ENCODE results near the gene TUBA1C. TPM values are rescaled to one million over a fixed set of nuclear protein-coding genes. Genes with fewer than 3 reads are reported as not detected.
"Not testable (repeated sequence)": the region's sequence is repeated elsewhere in the genome, so short reads cannot be mapped to it uniquely, and the experiment has no call there.

TUBA1C gene
- total RNA-seq, 2 donors from 2014 or later = 124 to 151 TPM

- no peak overlapping the region for H3K27ac Mint-ChIP-seq
- H3K9me3 Mint-ChIP-seq = no peaks in the 10 kb centered on the region
- peaks cover 5 to 7% of the 10 kb centered on the region in 2 donors for H3K36me3 Mint-ChIP-seq (ENCODE audit: insufficient read depth in 2 of 2)
- ATAC-seq (replicated peaks in 1 of 2) (no peak), DNase-seq (no peak)
- H3K27me3 Mint-ChIP-seq (ENCODE audit: low read depth) = no peaks in the 10 kb centered on the region
- H3K4me3 Mint-ChIP-seq = no peak overlapping the region
- peaks cover 22% of the 10 kb centered on the region for H3K4me1 Mint-ChIP-seq (ENCODE audit: low read depth)
Observed at GRCh38 chr12:49260571-49261363, 4.1 kb upstream of the TUBA1C start.

- Mint-ChIP-seq H3K27ac (no peak overlapping the region), H3K27me3 (ENCODE audit: low read depth) (no peaks in the 10 kb centered on the region), H3K9me3 (no peaks in the 10 kb centered on the region), H3K36me3 (ENCODE audit: insufficient read depth in 2 of 2) (peaks cover 5 to 7% of the 10 kb centered on the region in 2 donors), H3K4me1 (ENCODE audit: low read depth) (peaks cover 31% of the 10 kb centered on the region), H3K4me3 (no peak overlapping the region)
- no peak for DNase-seq
- ATAC-seq (replicated peaks in 1 of 2) = no peak
Observed at GRCh38 chr12:49261721-49262120, 3.2 kb upstream of the TUBA1C start.

DNA sequence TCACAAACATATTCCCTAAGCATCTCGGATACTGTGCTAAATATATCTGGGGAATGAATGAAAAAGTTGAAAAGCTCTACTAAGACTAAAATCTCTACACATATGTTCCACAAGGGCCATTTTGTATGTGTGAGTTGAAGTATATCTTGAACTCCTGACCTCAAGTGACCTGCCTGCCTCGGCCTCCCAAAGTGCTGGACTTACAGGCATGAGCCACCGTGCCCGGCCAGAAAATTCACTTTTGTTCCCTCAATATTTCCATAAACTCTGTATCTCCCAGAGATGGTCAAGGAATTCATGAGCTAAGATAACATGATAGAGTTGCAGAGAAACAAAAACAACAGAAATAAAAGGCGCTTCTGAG, 1.5 kb upstream of the TUBA1C start:
- ATAC-seq (replicated peaks in 1 of 2) = no peak
- H3K27me3 Mint-ChIP-seq (ENCODE audit: low read depth) = no peaks in the 10 kb centered on the region

GRCh38 chr12:49264466-49264872, 413 bp upstream of the TUBA1C start:
- Mint-ChIP-seq H3K4me3 (peak overlapping the region; percentile 98 to 100), H3K27me3 (ENCODE audit: low read depth) (no peaks in the 10 kb centered on the region), H3K27ac (peak overlapping the region; percentile 24), H3K36me3 (ENCODE audit: insufficient read depth in 2 of 2) (peaks cover 8 to 12% of the 10 kb centered on the region in 2 donors), H3K9me3 (no peaks in the 10 kb centered on the region), H3K4me1 (ENCODE audit: low read depth) (peaks cover 58% of the 10 kb centered on the region)
- ATAC-seq (replicated peaks in 1 of 2) = peak; percentile 50 to 52
- peak; percentile 64 to 67 for DNase-seq

More for the DNA sequence above, 1.5 kb upstream of the TUBA1C start:
- Mint-ChIP-seq H3K9me3 (no peaks in the 10 kb centered on the region), H3K27ac (peak overlapping the region; percentile 98), H3K4me3 (peak overlapping the region; percentile 98 to 100), H3K36me3 (ENCODE audit: insufficient read depth in 2 of 2) (peaks cover 5 to 7% of the 10 kb centered on the region in 2 donors), H3K4me1 (ENCODE audit: low read depth) (peaks cover 47% of the 10 kb centered on the region)
- DNase-seq = no peak

- ATAC-seq (replicated peaks in 1 of 2); H3K9me3 Mint-ChIP-seq; H3K27me3 Mint-ChIP-seq (ENCODE audit: low read depth); DNase-seq: not testable (repeated sequence)
- peaks cover 42% of the 10 kb centered on the region for H3K4me1 Mint-ChIP-seq (ENCODE audit: low read depth)
- H3K36me3 Mint-ChIP-seq (ENCODE audit: insufficient read depth in 2 of 2) = peaks cover 11 to 24% of the 10 kb centered on the region in 2 donors
- peak overlapping the region; percentile 6 to 84 for H3K4me3 Mint-ChIP-seq
- peak overlapping the region; percentile 92 for H3K27ac Mint-ChIP-seq
Observed at GRCh38 chr12:49269191-49269590, 4.3 kb downstream of the TUBA1C start.

DNA sequence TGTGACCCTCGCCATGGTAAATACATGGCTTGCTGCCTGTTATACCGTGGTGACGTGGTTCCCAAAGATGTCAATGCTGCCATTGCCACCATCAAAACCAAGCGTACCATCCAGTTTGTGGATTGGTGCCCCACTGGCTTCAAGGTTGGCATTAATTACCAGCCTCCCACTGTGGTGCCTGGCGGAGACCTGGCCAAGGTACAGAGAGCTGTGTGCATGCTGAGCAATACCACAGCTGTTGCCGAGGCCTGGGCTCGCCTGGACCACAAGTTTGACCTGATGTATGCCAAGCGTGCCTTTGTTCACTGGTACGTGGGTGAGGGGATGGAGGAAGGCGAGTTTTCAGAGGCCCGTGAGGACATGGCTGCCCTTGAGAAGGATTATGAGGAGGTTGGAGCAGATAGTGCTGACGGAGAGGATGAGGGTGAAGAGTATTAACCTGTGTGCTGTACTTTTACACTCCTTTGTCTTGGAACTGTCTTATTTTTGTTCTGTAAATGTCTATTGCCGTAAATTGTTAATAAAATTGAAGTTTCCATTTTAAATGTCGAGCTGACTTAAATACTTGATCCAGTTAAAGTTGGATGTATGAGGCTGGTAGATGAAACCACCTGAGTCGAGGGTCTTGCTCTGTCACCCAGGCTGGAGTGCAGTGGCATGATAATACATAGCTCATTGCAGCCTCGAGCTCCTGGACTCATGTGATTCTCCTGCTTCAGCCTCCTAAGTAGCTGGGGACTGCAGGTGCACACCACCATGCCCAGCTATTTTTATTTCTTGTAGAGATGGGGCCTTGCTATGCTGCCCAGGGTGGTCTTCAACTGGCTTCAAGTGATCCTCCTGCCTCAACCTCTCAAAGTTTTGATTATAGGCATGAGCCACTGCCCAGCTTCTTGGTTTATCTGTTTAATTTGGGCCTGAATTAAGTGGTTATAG, 8.2 kb downstream of the TUBA1C start:
- H3K9me3 Mint-ChIP-seq = no peaks in the 10 kb centered on the region
- no peak overlapping the region for H3K4me3 Mint-ChIP-seq
- H3K27me3 Mint-ChIP-seq (ENCODE audit: low read depth) = no peaks in the 10 kb centered on the region
- no peak overlapping the region for H3K27ac Mint-ChIP-seq
- peaks cover 8 to 21% of the 10 kb centered on the region in 2 donors for H3K36me3 Mint-ChIP-seq (ENCODE audit: insufficient read depth in 2 of 2)
- DNase-seq = no peak
- no peak for ATAC-seq (replicated peaks in 1 of 2)
- peaks cover 14% of the 10 kb centered on the region for H3K4me1 Mint-ChIP-seq (ENCODE audit: low read depth)

DNA sequence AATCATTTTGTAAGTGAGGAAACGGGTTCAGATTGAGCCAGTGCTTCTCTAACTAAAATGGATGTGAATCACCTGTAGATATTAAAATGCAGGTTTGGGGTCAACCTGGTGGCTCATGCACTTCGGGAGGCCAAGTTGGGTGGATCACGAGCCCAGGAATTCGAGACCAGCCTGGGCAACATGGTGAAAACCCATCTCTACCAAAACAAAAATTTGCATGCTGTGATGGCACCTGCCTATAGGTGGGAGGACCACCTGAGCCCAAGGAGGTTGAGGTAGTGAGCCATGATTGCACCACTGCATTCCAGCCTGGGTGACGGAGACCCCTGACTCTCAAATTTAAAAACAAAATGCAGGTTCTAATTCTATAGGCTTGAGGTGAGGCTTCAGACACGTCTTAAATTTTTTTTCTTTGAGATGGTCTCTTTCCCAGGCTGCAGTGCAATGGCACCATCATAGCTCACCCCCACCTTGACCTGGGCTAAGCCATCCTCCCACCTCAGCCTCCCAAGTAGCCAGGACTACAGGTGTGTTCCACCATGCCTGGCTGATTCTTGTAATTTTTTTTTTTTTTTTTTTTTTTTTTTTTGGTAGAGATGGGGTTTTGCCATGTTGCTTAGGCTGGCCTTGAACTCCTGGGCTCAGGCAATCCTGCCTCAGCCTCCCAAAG, 9.0 kb downstream of the TUBA1C start:
- Mint-ChIP-seq H3K9me3 (no peaks in the 10 kb centered on the region), H3K27me3 (ENCODE audit: low read depth) (no peaks in the 10 kb centered on the region), H3K4me3 (no peak overlapping the region), H3K36me3 (ENCODE audit: insufficient read depth in 2 of 2) (peaks cover 8 to 18% of the 10 kb centered on the region in 2 donors), H3K4me1 (ENCODE audit: low read depth) (peaks cover 6% of the 10 kb centered on the region), H3K27ac (no peak overlapping the region)
- ATAC-seq (replicated peaks in 1 of 2) (no peak), DNase-seq (no peak)

DNA sequence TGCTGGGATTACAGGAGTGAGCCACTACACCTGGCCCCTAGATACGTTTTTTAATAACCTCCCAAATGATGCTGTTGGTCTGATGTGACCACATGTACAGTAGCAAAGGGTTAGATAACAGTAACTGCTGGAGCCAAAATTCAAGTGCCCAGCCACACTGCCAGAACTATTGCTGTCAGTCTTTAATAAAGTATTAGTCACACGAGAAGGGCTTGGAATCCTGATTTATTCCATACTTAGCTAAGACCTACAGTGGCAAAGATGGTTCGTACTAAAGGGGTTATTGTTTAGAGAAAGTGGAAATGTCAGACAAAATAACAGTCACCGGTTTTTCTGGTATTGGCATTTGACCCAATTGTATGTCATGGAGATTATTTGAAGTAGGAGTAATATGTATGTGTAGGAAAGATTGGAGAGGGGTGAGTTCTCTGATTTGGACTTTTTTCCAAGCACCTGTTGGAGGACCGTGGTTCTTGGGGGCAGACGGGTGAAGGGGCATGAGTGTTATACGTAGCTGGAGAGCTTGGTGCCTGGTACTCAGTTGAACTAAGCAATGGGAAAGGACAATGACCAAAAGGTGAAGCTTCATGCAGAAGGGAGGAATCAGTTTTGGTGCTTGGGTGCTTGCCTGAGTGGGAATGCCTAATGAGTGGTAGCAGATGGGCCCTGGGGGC, 9.7 kb downstream of the TUBA1C start:
- DNase-seq (no peak), ATAC-seq (replicated peaks in 1 of 2) (no peak)
- Mint-ChIP-seq H3K4me3 (no peak overlapping the region), H3K9me3 (no peaks in the 10 kb centered on the region), H3K36me3 (ENCODE audit: insufficient read depth in 2 of 2) (peaks cover 5 to 16% of the 10 kb centered on the region in 2 donors), H3K4me1 (ENCODE audit: low read depth) (no peaks in the 10 kb centered on the region), H3K27me3 (ENCODE audit: low read depth) (no peaks in the 10 kb centered on the region), H3K27ac (no peak overlapping the region)

DNA sequence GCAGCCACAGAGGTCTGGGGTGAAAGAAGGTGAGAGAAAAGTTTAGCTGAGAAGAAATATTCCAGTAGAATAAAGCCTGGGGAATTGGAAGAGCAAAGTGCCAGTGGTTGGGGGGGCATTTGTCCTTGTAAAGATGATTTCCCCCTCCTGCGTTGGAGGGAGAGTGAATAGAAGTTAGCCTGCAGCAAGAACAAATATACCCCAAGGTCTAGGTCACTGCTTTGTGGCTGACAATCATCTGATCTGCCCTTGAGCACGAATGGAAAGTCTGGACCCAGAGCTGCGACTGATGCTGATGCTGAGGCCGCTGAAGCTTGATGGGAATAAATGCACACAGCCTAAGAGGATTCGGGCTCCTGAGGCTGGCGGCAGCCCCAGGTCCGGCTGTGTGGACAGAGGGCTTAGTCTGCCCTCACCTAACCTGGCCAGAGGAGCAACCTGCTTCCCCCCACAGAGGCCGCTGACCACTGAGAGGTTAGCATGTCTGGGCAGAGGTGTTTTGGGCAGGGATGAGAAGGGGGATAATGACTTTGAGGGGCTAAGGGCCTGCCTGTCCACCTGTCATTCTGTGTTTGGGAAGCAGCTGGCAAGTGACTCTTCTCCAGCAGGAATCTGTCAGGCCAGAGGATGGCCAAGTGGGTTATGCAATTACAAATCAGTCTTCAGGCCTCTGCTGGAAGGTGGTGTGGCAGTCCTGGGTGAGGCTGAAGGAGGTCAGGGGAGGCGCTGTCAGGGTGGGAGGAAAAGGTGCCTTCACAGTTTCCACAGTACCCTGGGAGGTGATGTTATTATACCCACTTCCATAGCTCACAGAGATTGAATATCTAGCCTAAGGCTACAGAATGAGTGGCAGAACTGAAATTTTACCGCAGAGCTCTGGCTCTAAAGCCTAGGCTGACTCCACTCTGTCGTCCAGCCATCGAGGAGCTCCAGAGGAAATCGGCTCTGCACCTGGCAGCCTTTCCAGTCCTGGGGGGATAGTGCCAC, 11.7 kb downstream of the TUBA1C start:
- peaks cover 1 to 10% of the 10 kb centered on the region in 2 donors for H3K36me3 Mint-ChIP-seq (ENCODE audit: insufficient read depth in 2 of 2)
- DNase-seq = no peak
- no peaks in the 10 kb centered on the region for H3K27me3 Mint-ChIP-seq (ENCODE audit: low read depth)
- peak; percentile 8 to 18 for ATAC-seq (replicated peaks in 1 of 2)
- H3K4me1 Mint-ChIP-seq (ENCODE audit: low read depth) = no peaks in the 10 kb centered on the region
- H3K4me3 Mint-ChIP-seq = no peak overlapping the region
- H3K27ac Mint-ChIP-seq = no peak overlapping the region
- no peaks in the 10 kb centered on the region for H3K9me3 Mint-ChIP-seq

DNA sequence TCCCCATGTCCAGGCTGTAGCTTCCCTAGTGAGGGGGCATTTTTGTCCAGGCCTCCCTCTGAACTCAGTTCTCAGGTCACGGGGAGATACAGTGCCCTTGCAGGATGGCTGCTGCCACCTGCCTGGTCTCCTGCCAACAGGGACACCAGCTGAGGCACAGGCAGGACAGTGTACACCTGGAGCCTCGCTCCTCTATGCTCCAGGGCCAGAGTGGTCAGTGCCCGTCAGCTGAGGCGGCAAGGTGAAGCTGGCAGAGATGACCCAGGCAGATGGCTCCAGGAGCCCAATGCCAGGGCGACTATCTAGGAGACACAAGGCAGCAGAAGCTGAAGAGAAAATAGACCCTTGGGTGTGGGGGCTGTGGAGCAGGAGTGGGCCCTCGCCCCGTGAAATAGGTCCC, 12.6 kb downstream of the TUBA1C start:
- H3K9me3 Mint-ChIP-seq = no peaks in the 10 kb centered on the region
- no peak for DNase-seq
- ATAC-seq (replicated peaks in 1 of 2) = peak; percentile 8 to 16
- no peaks in the 10 kb centered on the region for H3K27me3 Mint-ChIP-seq (ENCODE audit: low read depth)
- H3K36me3 Mint-ChIP-seq (ENCODE audit: insufficient read depth in 2 of 2) = peaks cover 1 to 10% of the 10 kb centered on the region in 2 donors
- no peak overlapping the region for H3K27ac Mint-ChIP-seq
- no peak overlapping the region for H3K4me3 Mint-ChIP-seq
- no peaks in the 10 kb centered on the region for H3K4me1 Mint-ChIP-seq (ENCODE audit: low read depth)

- Mint-ChIP-seq H3K27ac (no peak overlapping the region), H3K4me3 (no peak overlapping the region), H3K36me3 (ENCODE audit: insufficient read depth in 2 of 2) (no peaks in the 10 kb centered on the region), H3K9me3 (no peaks in the 10 kb centered on the region), H3K4me1 (ENCODE audit: low read depth) (no peaks in the 10 kb centered on the region), H3K27me3 (ENCODE audit: low read depth) (peaks cover 3% of the 10 kb centered on the region)
- no peak for ATAC-seq (replicated peaks in 1 of 2)
- DNase-seq = no peak
Observed at GRCh38 chr12:49279706-49280159, 14.9 kb downstream of the TUBA1C start.

Data from activated T-cell treated with anti-CD3 and anti-CD28 coated beads, Interleukin-2, amount 50 U/mL, for 72 hours (primary cell).